GM18499 (cell line): ENCODE results near the gene ERVK3-1.

Experiments
- ATAC-seq: cut with Tn5 transposase; IDR thresholded peaks from one replicate; pipeline ENCODE4 v1.9.1; 2021; ENCODE audit warnings: moderate number of reproducible peaks; ENCODE audit not compliant: insufficient read depth, unreplicated experiment

The ERVK3-1 gene

GRCh38 chr19:58357481-58358145 lies 52.4 kb downstream of the ERVK3-1 start:
- ATAC-seq: no peak

GRCh38 chr19:58361900-58362271 lies 56.7 kb downstream of the ERVK3-1 start:
- peak; percentile 12 for ATAC-seq

GRCh38 chr19:58362272-58362994 lies 57.3 kb downstream of the ERVK3-1 start, which contains the start of gene ZNF497:
TSS of gene ZNF497 (minus strand) at chr19:58362751. CDS start at chr19:58357635, 5,116 bp downstream.
- peak; percentile 84 for ATAC-seq

GRCh38 chr19:58364146-58364545 lies 59.0 kb downstream of the ERVK3-1 start:
- ATAC-seq: no peak
